Measurements from ENCODE around the gene YWHAH. TPM values are rescaled to one million over a fixed set of nuclear protein-coding genes. Genes with fewer than 3 reads are reported as not detected.

Gene YWHAH
- total and polyA plus RNA-seq, 8 donors = 100 to 183 (median 113) TPM

DNA sequence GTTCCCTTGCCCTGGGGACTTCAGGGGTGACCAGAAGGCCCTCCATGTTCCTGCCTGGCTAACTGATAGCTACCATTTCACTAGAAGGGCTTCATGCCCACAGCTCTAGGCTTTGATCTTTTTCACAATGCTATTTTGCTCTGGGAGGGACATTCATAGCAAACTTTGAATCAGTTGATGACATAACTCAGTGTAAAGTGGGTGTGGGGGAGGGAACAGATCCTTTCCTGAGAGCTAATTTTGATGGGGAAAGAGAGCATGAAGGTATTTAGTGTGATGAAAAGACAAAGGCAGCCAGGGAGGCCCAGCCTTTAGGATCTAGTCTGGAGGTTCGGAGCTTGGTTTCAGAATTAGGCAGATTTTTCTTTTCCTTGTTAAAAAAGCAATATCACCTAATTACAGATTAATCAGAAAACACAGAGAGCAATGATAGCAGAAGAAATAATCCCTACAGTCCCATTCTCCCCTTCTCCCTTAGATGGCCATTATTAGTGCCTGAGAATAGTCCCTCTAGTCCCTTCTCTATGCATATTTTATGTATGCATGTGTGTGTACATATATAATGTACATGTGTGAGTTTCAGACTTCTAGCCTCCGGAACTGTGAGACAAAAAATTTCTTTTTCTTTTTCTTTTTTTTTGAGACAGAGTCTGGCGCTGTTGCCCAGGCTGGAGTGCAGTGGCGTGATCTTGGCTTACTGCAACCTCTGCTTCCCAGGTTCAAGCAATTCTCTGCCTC, 46.9 kb downstream of the YWHAH start:
- no peak for DNase-seq
- peaks cover 0 to 6% of the 10 kb centered on the region in 2 donors for H3K27me3 ChIP-seq
- no peak for ATAC-seq
- no peaks in the 10 kb centered on the region for H3K4me1 ChIP-seq
- no peak overlapping the region for H3K27ac ChIP-seq
- no peak overlapping the region for H3K4me3 ChIP-seq
- TF ChIP-seq, protein P1, sequence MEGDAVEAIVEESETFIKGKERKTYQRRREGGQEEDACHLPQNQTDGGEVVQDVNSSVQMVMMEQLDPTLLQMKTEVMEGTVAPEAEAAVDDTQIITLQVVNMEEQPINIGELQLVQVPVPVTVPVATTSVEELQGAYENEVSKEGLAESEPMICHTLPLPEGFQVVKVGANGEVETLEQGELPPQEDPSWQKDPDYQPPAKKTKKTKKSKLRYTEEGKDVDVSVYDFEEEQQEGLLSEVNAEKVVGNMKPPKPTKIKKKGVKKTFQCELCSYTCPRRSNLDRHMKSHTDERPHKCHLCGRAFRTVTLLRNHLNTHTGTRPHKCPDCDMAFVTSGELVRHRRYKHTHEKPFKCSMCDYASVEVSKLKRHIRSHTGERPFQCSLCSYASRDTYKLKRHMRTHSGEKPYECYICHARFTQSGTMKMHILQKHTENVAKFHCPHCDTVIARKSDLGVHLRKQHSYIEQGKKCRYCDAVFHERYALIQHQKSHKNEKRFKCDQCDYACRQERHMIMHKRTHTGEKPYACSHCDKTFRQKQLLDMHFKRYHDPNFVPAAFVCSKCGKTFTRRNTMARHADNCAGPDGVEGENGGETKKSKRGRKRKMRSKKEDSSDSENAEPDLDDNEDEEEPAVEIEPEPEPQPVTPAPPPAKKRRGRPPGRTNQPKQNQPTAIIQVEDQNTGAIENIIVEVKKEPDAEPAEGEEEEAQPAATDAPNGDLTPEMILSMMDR (IDR thresholded peaks at IDR 0.05) = no peak
- no peaks in the 10 kb centered on the region for H3K9me3 ChIP-seq
- intact Hi-C loops (cut with DNase I) = no loop called here
- H3K36me3 ChIP-seq = no peaks in the 10 kb centered on the region

DNA sequence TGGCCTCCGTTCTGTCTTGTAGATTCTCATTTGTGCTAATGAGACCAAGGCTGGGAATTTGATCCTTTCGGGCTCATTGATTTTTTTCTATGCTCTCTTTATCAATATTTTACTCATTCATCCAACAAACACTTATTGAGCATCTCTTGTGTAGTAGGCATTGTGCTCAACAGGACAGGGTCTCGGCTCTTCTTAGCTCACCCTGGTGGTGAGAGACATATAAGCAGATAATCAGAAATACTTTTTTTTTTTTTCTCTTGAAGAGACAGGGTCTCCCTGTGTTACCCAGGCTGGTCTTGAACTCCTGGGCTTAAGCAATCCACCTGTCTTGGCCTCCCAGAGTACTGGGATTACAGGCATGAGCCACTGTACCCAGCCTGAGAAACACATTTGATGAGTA, 50.7 kb downstream of the YWHAH start:
- Histone ChIP-seq H3K27me3 (peaks cover 0 to 7% of the 10 kb centered on the region in 2 donors), H3K9me3 (no peaks in the 10 kb centered on the region), H3K36me3 (no peaks in the 10 kb centered on the region), H3K27ac (no peak overlapping the region), H3K4me3 (no peak overlapping the region), H3K4me1 (no peaks in the 10 kb centered on the region)
- intact Hi-C loops (cut with DNase I) = no loop called here
- ATAC-seq = no peak
- TF ChIP-seq, protein P1 (IDR thresholded peaks at IDR 0.05) = no peak
- no peak for DNase-seq

GRCh38 chr22:31995807-31996206, 51.5 kb downstream of the YWHAH start:
- H3K36me3 ChIP-seq = no peaks in the 10 kb centered on the region
- H3K4me1 ChIP-seq = no peaks in the 10 kb centered on the region
- peaks cover 0 to 7% of the 10 kb centered on the region in 2 donors for H3K27me3 ChIP-seq
- no peaks in the 10 kb centered on the region for H3K9me3 ChIP-seq
- intact Hi-C loops (cut with DNase I) = no loop called here
- ATAC-seq (no peak), DNase-seq (no peak)
- TF ChIP-seq, protein P1 (IDR thresholded peaks at IDR 0.05) = no peak
- H3K27ac ChIP-seq = no peak overlapping the region
- H3K4me3 ChIP-seq = no peak overlapping the region

DNA sequence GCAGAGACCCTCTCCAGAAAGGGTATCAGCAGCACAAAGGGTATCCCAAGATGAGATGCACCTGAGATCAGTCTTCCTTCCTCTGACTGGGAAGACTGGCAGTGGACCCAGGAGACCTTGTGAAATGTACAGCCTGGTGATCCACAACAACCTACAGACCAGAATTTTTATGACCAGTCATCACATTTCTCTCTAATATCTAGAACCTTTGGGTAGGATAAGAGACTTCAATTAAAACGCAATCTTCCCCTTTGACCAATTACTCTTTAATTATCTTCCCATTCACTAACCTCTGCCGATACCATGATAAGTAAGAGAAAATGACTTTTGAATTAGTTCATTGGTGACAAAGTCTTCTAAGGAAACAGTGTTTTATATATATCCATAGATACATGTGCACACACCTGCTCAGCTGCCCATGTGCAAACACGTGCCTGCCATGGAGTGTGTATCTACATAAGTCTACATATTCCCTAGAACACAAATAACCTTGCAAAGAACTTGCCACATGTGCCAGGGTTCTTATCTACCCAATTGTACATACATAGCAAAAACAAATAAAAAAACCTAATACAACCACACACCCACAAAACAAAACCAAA, 54.5 kb downstream of the YWHAH start:
- ATAC-seq (no peak), DNase-seq (no peak)
- intact Hi-C loops (cut with DNase I) = no loop called here
- no peak overlapping the region for H3K4me3 ChIP-seq
- no peaks in the 10 kb centered on the region for H3K36me3 ChIP-seq
- TF ChIP-seq, protein P1 (IDR thresholded peaks at IDR 0.05) = no peak
- H3K27me3 ChIP-seq = peaks cover 0 to 7% of the 10 kb centered on the region in 2 donors
- no peaks in the 10 kb centered on the region for H3K4me1 ChIP-seq
- H3K27ac ChIP-seq = no peak overlapping the region
- no peaks in the 10 kb centered on the region for H3K9me3 ChIP-seq

GRCh38 chr22:32000181-32000580, 55.8 kb downstream of the YWHAH start:
- Histone ChIP-seq H3K36me3 (no peaks in the 10 kb centered on the region), H3K27me3 (peaks cover 0 to 7% of the 10 kb centered on the region in 2 donors), H3K4me3 (no peak overlapping the region), H3K4me1 (no peaks in the 10 kb centered on the region), H3K9me3 (no peaks in the 10 kb centered on the region), H3K27ac (no peak overlapping the region)
- ATAC-seq = no peak
- intact Hi-C loops (cut with DNase I) = no loop called here
- no peak for DNase-seq
- TF ChIP-seq, protein P1 (IDR thresholded peaks at IDR 0.05) = no peak

Data from left lung (tissue), 10 donors.